HG02981 (cell line): Measurements from ENCODE around the gene GAN.
"Not testable (repeated sequence)": the region's sequence is repeated elsewhere in the genome, so short reads cannot be mapped to it uniquely, and the experiment has no call there.

Experiments
- ATAC-seq: cut with Tn5 transposase; IDR thresholded peaks from one replicate; pipeline ENCODE4 v1.9.1; 2021; ENCODE audit warnings: mild to moderate bottlenecking, moderate library complexity; ENCODE audit not compliant: unreplicated experiment

The GAN gene

GRCh38 chr16:81296631-81297030 lies 18.1 kb upstream of the GAN start:
- ATAC-seq = no peak

DNA sequence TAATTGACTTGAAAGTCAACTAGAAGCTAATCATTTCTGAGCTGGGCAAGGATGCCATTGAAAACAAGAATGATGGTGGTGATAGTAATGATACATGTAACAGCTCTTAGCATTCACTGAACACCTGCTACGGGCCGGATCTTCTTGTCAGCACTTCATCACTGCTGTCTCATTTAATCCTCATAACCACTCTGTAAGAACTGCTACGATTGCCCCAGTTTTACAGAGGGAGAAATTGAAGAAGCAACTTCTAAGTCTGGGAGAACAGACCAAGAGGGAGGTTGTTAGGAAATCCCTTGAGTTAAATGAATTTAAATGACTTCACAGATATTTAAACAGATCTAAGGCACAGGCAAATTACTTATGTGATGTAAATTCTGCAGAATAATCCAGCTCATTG lies 7.0 kb upstream of the GAN start:
- no peak for ATAC-seq

DNA sequence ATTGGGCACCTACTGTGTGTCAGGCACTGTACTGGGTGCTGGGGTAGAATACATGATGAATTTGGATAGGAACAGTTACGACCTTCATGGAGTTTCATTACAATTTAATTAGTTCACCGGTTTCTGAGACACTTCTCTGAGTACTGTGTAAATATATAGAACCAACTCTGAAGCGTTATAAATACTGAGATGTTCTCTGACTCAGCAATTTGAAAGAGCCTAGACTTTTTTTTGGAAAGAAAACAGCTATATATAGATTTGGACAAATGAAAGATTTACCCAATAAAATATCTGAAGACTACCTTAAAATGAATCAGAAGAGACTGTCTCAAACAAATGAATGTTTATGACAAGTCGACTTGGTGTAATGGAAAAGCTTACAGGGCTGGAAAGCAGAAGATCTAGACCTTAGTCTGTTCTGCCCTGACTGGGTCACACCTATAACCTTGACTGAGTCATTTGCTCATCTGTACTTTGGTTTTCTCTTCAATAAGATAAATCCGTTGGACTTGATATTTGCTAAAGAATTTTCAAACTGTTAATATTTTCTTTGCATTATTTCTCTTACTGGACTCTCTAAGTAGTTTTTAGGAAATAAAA lies 4.6 kb upstream of the GAN start:
- no peak for ATAC-seq

- no peak for ATAC-seq
These were observed 3.0 kb upstream of the GAN start for GRCh38 chr16:81311762-81312161.

DNA sequence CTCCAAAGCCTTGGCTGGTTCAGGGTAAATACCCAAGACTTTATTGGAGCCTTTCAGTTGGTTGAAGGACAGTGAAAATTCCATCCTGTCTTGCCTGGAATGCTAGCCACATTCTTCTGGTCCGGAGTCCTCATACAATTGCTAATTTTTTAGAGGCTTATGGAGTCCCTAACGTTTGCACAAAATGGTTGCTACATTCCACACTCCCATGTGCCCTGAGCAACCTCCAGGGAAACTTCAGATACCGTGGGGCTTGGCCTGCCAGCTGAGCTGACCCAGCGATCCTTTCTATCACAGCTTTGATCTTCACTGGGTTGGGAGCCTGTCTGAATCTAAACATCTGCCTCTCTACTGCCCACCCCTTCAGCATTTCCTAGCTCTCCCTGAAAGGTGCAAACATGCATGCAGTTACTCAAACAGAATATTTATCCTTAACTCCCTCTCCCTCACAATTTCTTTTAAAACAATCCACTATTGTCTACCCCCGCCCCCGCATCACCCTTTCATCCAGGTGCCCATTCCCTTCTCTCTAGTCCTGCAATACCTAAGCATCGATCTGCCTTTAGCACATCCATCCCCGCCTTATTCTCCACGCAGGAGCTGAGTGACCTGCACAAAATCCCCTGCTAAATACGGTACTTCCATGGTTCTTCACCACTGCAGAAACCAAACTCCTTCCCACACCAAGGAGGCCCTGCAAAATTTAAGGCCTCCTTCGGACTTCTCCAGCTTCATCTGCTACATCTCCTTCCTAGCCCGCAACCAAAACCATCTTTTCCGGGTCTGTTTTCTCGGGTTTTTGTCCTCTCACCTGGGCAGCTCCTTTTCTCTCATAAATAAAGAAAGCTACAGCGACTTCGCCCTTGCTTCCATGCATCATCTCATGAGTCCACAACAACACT lies 810 bp upstream of the GAN start:
- ATAC-seq = peak; percentile 2

- ATAC-seq = peak; percentile 25
These were observed 761 bp downstream of the GAN start for GRCh38 chr16:81315271-81316175.

- ATAC-seq = no peak
These were observed 1.4 kb downstream of the GAN start for GRCh38 chr16:81316176-81316496.

DNA sequence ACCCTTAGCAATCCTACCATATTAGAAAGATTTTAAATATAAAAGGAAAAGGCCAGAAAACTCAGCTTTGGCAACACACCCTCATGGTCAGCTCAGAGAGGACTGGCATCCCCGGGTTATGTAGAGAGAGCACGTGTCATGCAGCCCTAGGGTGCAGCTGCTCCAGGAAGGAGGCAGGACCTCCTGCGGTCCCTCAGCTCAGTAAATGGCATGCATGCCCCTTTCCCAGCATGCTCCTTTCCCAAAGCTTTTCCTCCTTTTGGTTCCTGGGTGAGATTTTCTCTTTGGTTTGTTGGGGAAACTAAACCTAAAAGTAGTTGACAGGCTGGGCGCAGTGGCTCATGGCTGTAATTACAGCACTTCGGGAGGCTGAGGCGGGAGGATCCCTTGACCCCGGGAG lies 3.9 kb downstream of the GAN start:
- ATAC-seq = no peak

- ATAC-seq = no peak
These were observed 4.6 kb downstream of the GAN start for GRCh38 chr16:81319221-81319912.

- ATAC-seq = no peak
These were observed 6.3 kb downstream of the GAN start for GRCh38 chr16:81321039-81321438.

GRCh38 chr16:81321536-81321935 lies 6.8 kb downstream of the GAN start:
- ATAC-seq = no peak

DNA sequence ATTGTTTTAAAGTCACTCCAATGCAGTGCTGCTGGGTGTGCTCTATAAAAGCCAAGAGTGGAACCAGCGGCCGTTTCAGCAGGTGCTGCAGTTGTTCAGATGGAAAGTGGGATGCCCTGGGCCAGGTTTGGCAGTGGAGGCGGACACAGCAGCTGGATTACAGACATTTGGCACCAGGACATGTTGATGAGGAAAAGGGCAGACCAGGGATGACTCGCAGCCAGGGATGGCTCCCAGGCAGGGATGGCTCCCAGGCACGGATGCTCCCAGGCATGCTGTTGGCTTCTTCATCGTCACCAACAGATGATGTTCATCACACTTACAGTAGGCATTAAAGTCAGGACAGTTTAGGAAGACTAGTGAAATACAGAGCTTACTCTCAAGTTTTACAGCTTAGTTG lies 10.0 kb downstream of the GAN start:
- no peak for ATAC-seq

DNA sequence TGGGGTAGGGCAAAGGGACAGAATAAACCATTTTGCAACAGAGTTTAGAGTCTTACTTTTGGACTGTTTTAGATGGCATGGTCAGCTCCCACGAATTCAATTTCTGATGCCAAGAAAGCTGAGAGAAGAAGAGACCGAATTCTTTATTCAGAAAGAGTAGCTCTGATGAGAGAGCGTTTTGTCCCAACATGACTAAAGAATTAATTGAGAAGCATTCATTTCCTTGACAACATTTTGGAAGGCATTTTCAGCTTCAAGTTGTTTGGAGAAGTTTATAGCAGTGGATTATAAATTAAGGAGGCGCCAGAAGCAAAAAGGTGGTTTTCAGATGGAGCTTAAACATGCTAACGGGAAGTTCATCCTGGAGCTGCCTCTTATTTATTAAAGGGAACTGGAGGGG lies 12.2 kb downstream of the GAN start:
- no peak for ATAC-seq

- ATAC-seq = no peak
These were observed 12.9 kb downstream of the GAN start for GRCh38 chr16:81327447-81328196.

GRCh38 chr16:81329947-81330346 lies 15.2 kb downstream of the GAN start:
- ATAC-seq = no peak

- ATAC-seq = no peak
These were observed 18.6 kb downstream of the GAN start for GRCh38 chr16:81333356-81333755.

DNA sequence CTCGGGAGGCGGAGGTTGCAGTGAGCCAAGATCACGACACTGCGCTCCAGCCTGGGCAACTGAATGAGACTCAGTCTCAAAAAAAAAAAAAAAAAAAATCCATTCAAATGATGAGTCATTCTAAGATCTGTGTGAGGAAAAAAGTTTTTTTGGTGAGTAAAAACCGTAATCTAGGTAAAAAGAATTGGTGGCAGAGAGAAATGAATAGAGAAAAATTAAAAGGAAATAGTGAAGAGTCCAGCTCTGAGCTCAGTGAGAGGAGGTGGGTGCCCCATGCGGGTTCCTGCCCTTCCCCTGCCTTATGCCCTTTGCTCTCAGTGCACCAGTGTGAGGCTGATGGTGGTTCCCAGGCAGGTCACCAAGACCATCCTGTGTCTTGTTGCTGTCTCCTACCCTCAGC lies 20.9 kb downstream of the GAN start:
- ATAC-seq = no peak

GRCh38 chr16:81337097-81337496 lies 22.3 kb downstream of the GAN start:
- ATAC-seq = no peak

- ATAC-seq = not testable (repeated sequence)
These were observed 30.4 kb downstream of the GAN start for GRCh38 chr16:81345172-81345571.

DNA sequence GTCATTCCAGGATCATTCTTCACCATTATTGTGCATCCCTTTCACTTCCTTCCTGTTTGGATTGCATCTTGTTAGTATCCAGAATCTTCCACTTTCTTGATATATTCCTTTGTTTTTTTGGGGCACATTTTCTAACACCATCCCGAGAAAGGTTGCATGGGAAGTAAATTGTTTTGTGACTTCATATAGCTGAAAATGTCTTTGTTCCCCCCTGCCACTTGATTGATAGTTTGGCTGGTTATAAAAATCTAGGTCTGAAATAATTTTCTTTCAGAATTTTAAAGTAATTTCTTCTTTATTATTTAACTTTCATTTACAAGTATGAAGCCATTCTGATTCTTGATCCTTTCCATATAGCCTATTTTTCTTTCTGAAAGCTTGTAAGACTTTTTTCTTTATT lies 32.7 kb downstream of the GAN start:
- ATAC-seq = no peak
